ENCODE results near the gene TMEM18. TPM values are rescaled to one million over a fixed set of nuclear protein-coding genes. Genes with fewer than 3 reads are reported as not detected.

The TMEM18 gene
- total RNA-seq, 2 donors from 2014 or later: 10.9 to 13.2 TPM

GRCh38 chr2:666441-666840 is 10.8 kb downstream of the TMEM18 start:
- Histone ChIP-seq H3K9me3 (no peaks in the 10 kb centered on the region), H3K4me1 (no peaks in the 10 kb centered on the region), H3K36me3 (replicated peaks in 1 of 2; ENCODE audit: insufficient read depth in 1 of 2, low read depth in 2 of 2) (peaks cover 0 to 11% of the 10 kb centered on the region in 2 donors), H3K4me3 (no peak overlapping the region), H3K27me3 (no peaks in the 10 kb centered on the region), H3K27ac (no peak overlapping the region)
- TF ChIP-seq CTCF (IDR thresholded peaks at IDR 0.05) (no peak), POLR2A (IDR thresholded peaks at IDR 0.05) (no peak)
- DNase-seq (no peak), ATAC-seq (no peak)
- 93 to 97% methylated on average over 15 of the region's 15 CpGs for WGBS, 2 donors
- intact Hi-C loops (cut with DNase I): no loop called here

GRCh38 chr2:665340-666073 is 11.7 kb downstream of the TMEM18 start:
- Histone ChIP-seq H3K9me3 (no peaks in the 10 kb centered on the region), H3K27me3 (no peaks in the 10 kb centered on the region), H3K4me3 (no peak overlapping the region), H3K4me1 (no peaks in the 10 kb centered on the region), H3K27ac (no peak overlapping the region), H3K36me3 (replicated peaks in 1 of 2; ENCODE audit: insufficient read depth in 1 of 2, low read depth in 2 of 2) (peaks cover 0 to 11% of the 10 kb centered on the region in 2 donors)
- intact Hi-C loops (cut with DNase I): no loop called here
- no peak for TF ChIP-seq CTCF (IDR thresholded peaks at IDR 0.05)
- TF ChIP-seq POLR2A (IDR thresholded peaks at IDR 0.05): no peak
- no peak for DNase-seq
- no peak for ATAC-seq
- WGBS, 2 donors: 98 to 100% methylated on average over 2 to 4 of the region's 4 CpGs

- no peak overlapping the region for H3K27ac ChIP-seq
- H3K4me1 ChIP-seq: no peaks in the 10 kb centered on the region
- no peak for ATAC-seq
- TF ChIP-seq CTCF (IDR thresholded peaks at IDR 0.05) (no peak), POLR2A (IDR thresholded peaks at IDR 0.05) (no peak)
- H3K36me3 ChIP-seq (replicated peaks in 1 of 2; ENCODE audit: insufficient read depth in 1 of 2, low read depth in 2 of 2): peaks cover 0 to 8% of the 10 kb centered on the region in 2 donors
- intact Hi-C loops (cut with DNase I): no loop called here
- DNase-seq: no peak
- H3K4me3 ChIP-seq: no peak overlapping the region
- WGBS, 2 donors: 84 to 93% methylated on average over 3 of the region's 3 CpGs
- H3K9me3 ChIP-seq: no peaks in the 10 kb centered on the region
- H3K27me3 ChIP-seq: no peaks in the 10 kb centered on the region
These were observed 13.1 kb downstream of the TMEM18 start for GRCh38 chr2:664063-664462.

GRCh38 chr2:663221-663620 is 14.0 kb downstream of the TMEM18 start:
- no peaks in the 10 kb centered on the region for H3K4me1 ChIP-seq
- TF ChIP-seq POLR2A (IDR thresholded peaks at IDR 0.05) (no peak), CTCF (IDR thresholded peaks at IDR 0.05) (no peak)
- H3K4me3 ChIP-seq: no peak overlapping the region
- H3K27ac ChIP-seq: no peak overlapping the region
- DNase-seq: no peak
- H3K27me3 ChIP-seq: no peaks in the 10 kb centered on the region
- H3K9me3 ChIP-seq: no peaks in the 10 kb centered on the region
- peaks cover 0 to under 1% of the 10 kb centered on the region in 2 donors for H3K36me3 ChIP-seq (replicated peaks in 1 of 2; ENCODE audit: insufficient read depth in 1 of 2, low read depth in 2 of 2)
- 87% methylated on average over 13 of the region's 13 CpGs for WGBS, 2 donors
- intact Hi-C loops (cut with DNase I): no loop called here
- no peak for ATAC-seq

- no peak overlapping the region for H3K27ac ChIP-seq
- intact Hi-C loops (cut with DNase I): no loop called here
- DNase-seq (no peak), ATAC-seq (no peak)
- no peaks in the 10 kb centered on the region for H3K4me1 ChIP-seq
- WGBS, 2 donors: 79 to 82% methylated on average over 9 to 12 of the region's 12 CpGs
- no peaks in the 10 kb centered on the region for H3K27me3 ChIP-seq
- H3K4me3 ChIP-seq: no peak overlapping the region
- TF ChIP-seq POLR2A (IDR thresholded peaks at IDR 0.05): no peak
- TF ChIP-seq CTCF (IDR thresholded peaks at IDR 0.05): no peak
- H3K9me3 ChIP-seq: no peaks in the 10 kb centered on the region
- H3K36me3 ChIP-seq (replicated peaks in 1 of 2; ENCODE audit: insufficient read depth in 1 of 2, low read depth in 2 of 2): no peaks in the 10 kb centered on the region
These were observed 15.9 kb downstream of the TMEM18 start for GRCh38 chr2:661360-661635.
